ENCODE results near the gene RPN2.

Gene RPN2

GRCh38 chr20:37188787-37189186 is 9.7 kb downstream of the RPN2 start:
- DNase-seq = no peak

- DNase-seq = no peak
Measured at GRCh38 chr20:37189416-37190016, 10.4 kb downstream of the RPN2 start.

GRCh38 chr20:37190354-37191112 is 11.4 kb downstream of the RPN2 start:
- no peak for DNase-seq

- peak; percentile 84 for DNase-seq
Measured at GRCh38 chr20:37192137-37192854, 13.2 kb downstream of the RPN2 start.

GRCh38 chr20:37193226-37193625 is 14.1 kb downstream of the RPN2 start:
- no peak for DNase-seq

- DNase-seq = no peak
Measured at GRCh38 chr20:37193821-37194220, 14.7 kb downstream of the RPN2 start.

- DNase-seq = no peak
Measured at GRCh38 chr20:37194621-37195417, 15.7 kb downstream of the RPN2 start.

- no peak for DNase-seq
Measured at GRCh38 chr20:37198932-37199660, 20.0 kb downstream of the RPN2 start.

- DNase-seq = no peak
Measured at GRCh38 chr20:37200376-37200775, 21.2 kb downstream of the RPN2 start.

- DNase-seq = no peak
Measured at GRCh38 chr20:37200926-37201826, 22.0 kb downstream of the RPN2 start.

- no peak for DNase-seq
Measured at GRCh38 chr20:37201827-37202162, 22.7 kb downstream of the RPN2 start.

- DNase-seq = peak; percentile 97
Measured at GRCh38 chr20:37202267-37202943, 23.3 kb downstream of the RPN2 start.

- no peak for DNase-seq
Measured at GRCh38 chr20:37204056-37204455, 24.9 kb downstream of the RPN2 start.

- DNase-seq = no peak
Measured at GRCh38 chr20:37205130-37205529, 26.0 kb downstream of the RPN2 start.

- no peak for DNase-seq
Measured at GRCh38 chr20:37205794-37206193, 26.7 kb downstream of the RPN2 start.

GRCh38 chr20:37207171-37207570 is 28.0 kb downstream of the RPN2 start:
- DNase-seq = no peak

- DNase-seq = no peak
Measured at GRCh38 chr20:37209193-37209592, 30.1 kb downstream of the RPN2 start.

GRCh38 chr20:37209661-37210314 is 30.7 kb downstream of the RPN2 start:
- no peak for DNase-seq

GRCh38 chr20:37218441-37218840 is 39.3 kb downstream of the RPN2 start:
- DNase-seq = no peak

- no peak for DNase-seq
Measured at GRCh38 chr20:37218976-37219375, 39.8 kb downstream of the RPN2 start.
